IPS-18c (cell line): ENCODE measurements around the gene NEUROG2.
A peak's percentile ranks its signal among the peaks of the same experiment; 100 is the strongest.
"Not testable (repeated sequence)": the region's sequence is repeated elsewhere in the genome, so short reads cannot be mapped to it uniquely, and the experiment has no call there.

Source experiments
- H3K4me3 ChIP-seq: 2 replicates; pipeline ENCODE4 v1.7.0; 2013; ENCODE audit warnings: low read depth, mild to moderate bottlenecking, low read length, moderate library complexity; ENCODE audit not compliant: insufficient read depth
- H3K9me3 ChIP-seq: one replicate; pipeline ENCODE4 v1.6.1; 2013; ENCODE audit warnings: mild to moderate bottlenecking, low read length, moderate library complexity; ENCODE audit not compliant: control insufficient read depth, insufficient read depth

The NEUROG2 gene

DNA sequence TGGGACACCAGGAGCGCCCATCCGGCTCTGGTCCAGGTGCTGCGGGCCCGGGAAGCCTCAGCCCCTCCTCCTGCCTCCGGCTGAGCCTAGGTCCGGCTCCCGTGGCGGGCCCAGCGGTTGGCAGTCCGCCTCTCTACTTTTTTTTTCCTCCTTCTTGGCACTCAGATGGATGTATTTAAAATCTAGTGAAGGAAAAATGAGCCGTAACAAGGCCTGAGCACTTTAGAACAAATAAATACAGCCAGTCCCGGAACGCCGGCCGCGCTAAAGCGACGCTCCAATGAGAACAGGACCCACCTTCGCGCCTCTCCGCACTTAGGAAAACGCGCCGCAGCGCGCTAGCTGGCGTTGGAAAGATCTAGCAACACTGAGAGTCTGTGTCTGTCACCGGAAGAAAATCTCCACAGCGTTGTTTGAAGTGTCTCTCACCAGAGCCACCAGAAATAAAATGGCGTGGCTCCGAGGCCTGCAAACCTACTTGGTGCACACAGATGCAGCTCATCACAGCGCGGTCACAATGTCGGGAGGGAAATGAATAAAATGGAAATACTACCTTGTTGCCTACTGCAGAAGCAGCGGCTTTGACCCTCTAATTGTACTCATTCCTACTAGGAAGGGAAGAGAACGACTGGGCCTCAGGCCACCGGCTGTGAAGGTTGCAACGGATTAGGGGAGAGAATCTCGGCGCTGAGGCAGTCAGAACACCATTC, 4.7 kb downstream of the NEUROG2 start:
- peak overlapping the region; percentile 40; the same call in 1 of the 2 replicates for H3K4me3 ChIP-seq
- peaks cover 2% of the 10 kb centered on the region for H3K9me3 ChIP-seq

DNA sequence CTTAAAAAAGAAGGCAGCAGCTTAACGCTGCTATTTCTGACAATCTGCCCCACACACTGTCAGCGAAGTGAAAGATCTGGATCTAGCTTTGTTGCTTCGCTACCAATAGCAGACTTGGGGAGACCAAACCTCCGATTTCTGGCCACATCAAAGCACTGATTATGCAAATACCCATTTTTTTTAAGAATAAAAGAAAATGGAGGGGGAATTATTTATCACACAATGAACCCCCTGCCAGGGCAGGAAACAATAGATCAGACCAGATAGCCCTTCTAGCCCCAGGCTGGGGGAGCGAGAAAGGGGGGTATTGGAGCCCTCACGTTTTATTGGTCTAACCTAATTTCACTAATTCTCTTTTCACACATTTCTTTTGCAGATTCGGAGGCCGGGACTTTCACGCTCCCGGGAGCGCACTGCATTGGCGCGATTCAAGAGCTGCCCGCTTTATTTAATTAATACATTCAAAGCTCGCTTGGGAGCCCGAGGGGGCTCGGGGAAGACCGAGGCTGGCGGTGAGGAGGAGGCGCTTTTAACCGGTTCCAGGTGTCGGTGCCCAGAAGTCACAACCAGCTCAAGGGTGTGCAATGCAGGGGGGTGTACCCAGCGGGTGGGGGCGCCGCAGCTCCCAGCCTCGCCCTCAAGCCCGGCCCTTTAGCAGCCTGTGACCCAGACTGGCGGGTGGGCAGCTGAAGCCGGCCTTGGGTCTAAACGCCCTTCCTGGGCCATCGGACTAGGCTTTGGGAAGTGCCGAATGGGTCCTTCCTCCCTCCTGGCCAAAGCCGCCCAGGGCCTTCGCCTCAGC, 5.5 kb downstream of the NEUROG2 start:
- peaks cover 2% of the 10 kb centered on the region for H3K9me3 ChIP-seq
- H3K4me3 ChIP-seq, result peak overlapping the region; percentile 40; the same call in 1 of the 2 replicates

DNA sequence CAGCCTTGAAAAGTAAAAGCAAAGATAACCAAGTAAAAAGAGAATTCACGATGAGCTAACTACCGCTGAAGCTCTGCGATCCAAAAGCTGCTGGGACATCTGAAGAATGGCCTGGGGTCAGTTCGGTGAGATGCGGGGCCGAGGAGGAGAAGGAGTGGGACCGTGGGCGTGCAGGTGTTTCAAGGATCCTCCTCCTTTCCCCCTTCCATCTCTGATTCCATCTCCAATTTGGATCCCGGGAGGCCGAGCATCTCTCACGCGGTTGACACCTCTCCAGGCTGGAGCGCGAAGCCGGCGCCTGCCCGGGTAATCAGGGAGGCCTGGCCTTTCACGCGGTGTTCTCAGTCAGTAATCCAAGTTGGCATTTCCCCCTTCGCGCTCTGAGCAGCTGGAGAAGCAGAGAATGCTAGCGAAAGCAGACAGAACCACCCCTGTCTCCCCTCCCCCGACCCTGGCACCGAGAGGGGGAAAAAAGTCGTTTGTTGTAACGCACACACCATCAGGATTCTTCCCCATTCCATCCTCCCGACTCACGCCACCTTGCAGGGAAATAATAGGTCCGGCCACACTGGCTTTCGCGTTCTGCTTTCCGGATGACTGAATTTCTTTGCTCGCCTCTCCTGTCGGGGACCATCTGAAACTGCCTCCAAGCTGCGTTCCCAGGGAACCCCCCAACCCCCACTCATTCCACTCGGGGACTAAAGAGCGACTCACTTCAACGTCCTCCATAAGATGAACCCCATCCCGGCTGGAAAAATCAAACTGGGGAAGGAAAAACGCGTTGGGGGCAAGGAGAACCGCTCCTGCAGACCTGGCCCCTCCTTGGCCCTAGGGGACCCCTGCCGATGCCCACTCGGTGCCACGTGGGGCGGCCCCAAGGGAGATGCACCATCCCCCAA, 6.5 kb downstream of the NEUROG2 start:
- H3K4me3 ChIP-seq, result peak overlapping the region; percentile 25

DNA sequence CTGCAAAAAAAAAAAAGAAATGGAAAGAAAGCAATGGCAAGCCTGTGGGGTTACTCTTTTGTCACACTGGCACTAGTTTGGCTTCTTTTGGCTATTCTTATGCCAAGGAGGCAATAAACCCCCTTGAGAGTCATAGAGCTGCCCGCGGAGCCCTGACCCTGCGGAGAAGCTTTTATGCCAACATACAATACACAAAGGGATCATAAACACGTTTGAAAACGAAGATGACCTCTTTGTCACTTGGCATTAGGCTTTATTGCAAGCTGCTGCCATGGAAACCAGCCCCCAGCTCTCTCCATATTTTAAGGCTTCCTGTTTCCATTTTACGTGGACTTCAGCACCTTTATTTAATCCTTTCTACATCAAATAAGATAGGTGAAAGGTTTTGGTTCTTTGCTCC, 7.6 kb downstream of the NEUROG2 start:
- Histone ChIP-seq H3K4me3 (no peak overlapping the region), H3K9me3 (peaks cover 2% of the 10 kb centered on the region)

More for the DNA sequence above, 6.5 kb downstream of the NEUROG2 start:
- H3K9me3 ChIP-seq, result peaks cover 2% of the 10 kb centered on the region

DNA sequence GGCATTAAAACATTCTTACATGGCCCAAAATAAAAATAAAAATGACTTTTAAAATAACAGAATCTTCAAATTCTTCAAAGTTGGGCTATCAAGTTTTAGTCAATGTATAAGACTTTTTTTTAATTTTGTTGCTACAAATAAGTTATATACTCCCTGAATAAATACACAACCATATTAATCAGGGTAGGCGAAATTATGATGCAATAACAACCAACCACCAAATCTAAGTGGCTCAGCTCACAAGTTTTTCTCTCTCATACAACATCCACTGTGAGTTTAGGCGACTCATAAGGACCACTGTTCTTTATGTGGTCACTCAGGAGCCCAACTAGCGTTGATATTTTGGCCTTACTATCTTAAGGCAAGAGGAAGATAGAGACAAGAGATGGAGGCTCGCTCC, 11.2 kb downstream of the NEUROG2 start:
- Histone ChIP-seq H3K4me3 (no peak overlapping the region), H3K9me3 (no peaks in the 10 kb centered on the region)

DNA sequence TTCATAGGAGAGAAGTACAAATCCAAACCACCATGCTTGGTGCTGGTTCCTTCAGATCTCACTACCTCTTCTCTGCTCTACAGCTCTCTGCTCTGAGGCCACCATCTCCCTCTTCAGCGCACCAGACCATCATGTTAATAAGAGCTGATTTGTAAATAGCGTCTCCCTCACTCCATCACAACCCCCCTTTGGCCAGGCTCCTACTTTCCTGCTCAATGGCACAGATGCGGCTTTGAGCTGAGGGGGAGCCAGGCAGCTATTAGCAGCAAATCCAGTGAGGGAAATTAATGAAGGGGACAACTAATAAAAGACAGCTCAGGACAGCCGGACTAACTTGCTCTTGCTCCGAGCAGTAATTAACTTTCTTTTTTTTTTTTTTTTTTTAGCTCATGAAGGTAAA, 13.1 kb downstream of the NEUROG2 start:
- H3K9me3 ChIP-seq, result no peaks in the 10 kb centered on the region
- H3K4me3 ChIP-seq, result no peak overlapping the region

DNA sequence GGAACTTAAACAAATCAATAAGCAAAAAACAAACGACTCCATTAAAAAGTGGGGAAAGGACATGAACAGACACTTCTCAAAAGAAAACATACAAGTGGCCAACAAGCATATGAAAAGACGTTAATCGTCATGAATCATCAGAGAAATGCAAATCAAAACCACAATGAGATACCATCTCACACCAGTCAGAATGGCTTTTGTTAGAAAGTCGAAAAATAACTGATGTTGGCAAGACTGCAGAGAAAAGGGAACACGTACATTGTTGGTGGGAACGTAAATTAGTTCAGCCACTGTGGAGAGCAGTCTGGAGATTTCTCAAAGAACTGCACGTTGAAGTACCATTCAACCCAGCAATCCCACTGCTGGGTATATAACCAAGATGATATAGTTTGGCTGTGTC, 23.7 kb downstream of the NEUROG2 start:
- peaks cover 8% of the 10 kb centered on the region for H3K9me3 ChIP-seq
- H3K4me3 ChIP-seq, result no peak overlapping the region

DNA sequence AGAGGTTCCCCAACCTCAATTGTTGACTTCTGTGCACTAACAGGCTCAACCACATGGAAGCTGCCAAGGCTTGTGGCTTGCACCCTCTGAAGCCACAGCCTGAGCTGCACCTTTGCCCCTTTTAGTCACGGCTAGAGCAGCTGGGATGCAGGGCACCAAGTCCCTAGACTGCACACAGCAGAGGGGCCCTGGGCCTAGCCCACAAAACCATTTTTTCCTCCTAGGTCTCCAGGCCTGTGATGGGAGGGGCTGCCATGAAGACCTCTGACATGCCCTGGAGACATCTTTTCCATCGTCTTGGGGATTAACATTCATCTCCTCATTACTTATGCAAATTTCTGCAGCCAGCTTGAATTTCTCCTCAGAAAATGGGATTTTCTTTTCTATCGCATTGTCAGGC, 25.2 kb downstream of the NEUROG2 start:
- not testable (repeated sequence) for H3K9me3 ChIP-seq, H3K4me3 ChIP-seq

DNA sequence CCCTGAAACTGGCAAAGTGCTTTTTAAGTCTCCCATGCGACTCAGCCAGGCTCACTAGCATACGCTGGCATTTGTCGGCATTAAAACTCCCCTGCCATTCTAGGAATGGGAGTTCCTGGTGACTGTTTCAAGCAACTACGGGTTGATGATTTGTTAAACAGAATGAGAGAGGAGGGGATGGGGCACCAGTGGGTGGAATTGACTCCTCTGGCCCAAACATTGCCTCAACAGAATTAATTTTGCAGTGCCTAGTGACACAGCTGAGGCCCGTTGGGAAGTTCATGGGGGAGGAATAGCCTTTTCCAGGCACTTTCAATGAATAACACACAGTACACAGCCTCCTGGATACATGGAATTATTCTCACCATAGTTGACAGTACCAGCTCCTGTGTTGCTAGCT, 30.1 kb downstream of the NEUROG2 start:
- Histone ChIP-seq H3K9me3 (peaks cover 6% of the 10 kb centered on the region), H3K4me3 (no peak overlapping the region)

DNA sequence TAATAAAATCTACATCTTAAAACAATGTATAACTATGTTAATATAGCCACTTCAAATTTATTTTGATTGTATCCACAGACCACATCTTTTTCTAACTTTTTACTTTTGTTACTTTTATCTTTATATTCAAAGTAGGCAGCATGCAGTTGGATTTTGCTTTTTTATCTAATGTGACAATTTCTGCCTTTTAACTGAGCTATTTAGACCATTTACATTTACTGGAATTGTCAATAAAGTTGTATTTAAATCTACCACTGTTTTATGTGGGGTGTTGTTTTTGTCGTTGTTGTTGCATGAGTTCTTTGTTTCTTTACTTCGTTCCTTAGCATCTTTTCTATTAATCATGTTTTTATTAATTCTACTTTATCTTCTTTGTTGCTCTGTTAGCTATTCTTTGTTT, 42.0 kb downstream of the NEUROG2 start:
- Histone ChIP-seq H3K9me3 (no peaks in the 10 kb centered on the region), H3K4me3 (no peak overlapping the region)

DNA sequence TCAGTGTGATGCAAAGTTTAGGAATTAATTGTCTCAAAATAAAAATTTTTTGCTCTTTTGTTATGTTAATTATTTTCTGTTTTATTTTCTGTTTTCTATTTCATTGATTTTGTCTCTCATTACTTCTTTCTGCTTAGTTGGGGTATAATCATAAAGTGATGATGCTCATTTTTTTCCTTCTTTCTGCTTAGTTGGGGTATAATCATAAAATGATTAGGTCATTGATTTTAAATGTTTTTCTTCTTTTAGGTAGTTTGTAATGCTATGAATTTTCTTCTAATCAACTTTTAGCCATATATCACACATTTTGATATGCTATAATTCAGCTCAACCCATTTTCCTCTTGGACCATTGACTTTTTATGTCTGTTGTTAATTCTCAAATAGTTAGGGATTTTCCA, 43.7 kb downstream of the NEUROG2 start:
- Histone ChIP-seq H3K4me3 (no peak overlapping the region), H3K9me3 (no peaks in the 10 kb centered on the region)
